ENCODE measurements around the gene GMPPA.

GMPPA gene

DNA sequence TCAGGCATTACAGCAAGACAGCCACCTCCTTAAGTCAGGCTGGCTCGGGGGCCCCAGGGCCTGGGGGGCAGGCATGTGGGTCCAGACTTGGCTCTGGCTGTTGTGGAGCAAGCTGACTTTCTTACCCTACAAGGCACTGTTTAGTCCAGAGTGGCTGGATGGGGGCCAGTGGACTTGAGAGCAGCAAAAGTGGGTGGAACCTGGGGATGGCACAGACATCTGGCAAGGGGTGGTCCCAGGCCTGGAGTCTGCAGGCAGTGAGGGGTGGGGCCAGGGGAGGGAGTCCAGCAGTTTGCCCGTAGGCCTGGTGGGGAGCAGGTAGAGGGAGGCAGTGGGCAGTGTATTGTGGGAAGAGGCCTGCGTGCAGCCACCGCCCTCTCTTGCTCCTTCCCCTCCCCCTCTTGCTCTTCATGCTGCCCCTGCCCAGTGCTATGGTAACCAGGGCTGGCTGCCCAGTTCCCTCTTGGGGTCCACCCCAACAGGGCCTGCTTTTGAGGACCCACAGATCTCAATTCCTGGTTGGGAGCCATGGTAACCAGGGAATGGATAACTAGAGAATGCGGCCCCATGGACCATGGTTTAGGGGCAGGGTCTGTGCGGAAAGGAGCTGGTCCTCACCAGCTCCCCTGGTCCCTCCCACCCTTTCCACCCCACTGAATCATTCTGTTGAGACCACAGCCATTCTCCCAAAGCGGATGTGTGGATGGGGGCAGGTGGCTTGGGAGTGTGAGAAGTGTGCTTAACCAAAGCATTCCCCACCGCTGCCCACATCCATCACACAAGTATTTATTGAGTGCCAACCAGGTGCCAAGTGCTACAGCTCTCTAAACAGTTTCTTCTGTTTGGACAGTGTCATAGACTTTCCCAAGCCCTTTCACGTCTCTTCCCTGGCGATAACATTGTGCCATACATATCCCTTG is 44.8 kb upstream of the GMPPA start:
- TF ChIP-seq, protein P1, sequence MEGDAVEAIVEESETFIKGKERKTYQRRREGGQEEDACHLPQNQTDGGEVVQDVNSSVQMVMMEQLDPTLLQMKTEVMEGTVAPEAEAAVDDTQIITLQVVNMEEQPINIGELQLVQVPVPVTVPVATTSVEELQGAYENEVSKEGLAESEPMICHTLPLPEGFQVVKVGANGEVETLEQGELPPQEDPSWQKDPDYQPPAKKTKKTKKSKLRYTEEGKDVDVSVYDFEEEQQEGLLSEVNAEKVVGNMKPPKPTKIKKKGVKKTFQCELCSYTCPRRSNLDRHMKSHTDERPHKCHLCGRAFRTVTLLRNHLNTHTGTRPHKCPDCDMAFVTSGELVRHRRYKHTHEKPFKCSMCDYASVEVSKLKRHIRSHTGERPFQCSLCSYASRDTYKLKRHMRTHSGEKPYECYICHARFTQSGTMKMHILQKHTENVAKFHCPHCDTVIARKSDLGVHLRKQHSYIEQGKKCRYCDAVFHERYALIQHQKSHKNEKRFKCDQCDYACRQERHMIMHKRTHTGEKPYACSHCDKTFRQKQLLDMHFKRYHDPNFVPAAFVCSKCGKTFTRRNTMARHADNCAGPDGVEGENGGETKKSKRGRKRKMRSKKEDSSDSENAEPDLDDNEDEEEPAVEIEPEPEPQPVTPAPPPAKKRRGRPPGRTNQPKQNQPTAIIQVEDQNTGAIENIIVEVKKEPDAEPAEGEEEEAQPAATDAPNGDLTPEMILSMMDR (IDR thresholded peaks at IDR 0.05) = no peak
- Histone ChIP-seq H3K4me1 (ENCODE audit: control insufficient read depth in 1 of 2, insufficient read depth in 1 of 2, low read depth in 1 of 2, low read length in 1 of 2) (no peaks in the 10 kb centered on the region), H3K36me3 (no peaks in the 10 kb centered on the region), H3K27ac (no peak overlapping the region), H3K27me3 (peaks cover 65% of the 10 kb centered on the region), H3K4me3 (ENCODE audit: low read depth in 1 of 2, low read length in 1 of 2) (no peak overlapping the region), H3K9me3 (no peaks in the 10 kb centered on the region)

DNA sequence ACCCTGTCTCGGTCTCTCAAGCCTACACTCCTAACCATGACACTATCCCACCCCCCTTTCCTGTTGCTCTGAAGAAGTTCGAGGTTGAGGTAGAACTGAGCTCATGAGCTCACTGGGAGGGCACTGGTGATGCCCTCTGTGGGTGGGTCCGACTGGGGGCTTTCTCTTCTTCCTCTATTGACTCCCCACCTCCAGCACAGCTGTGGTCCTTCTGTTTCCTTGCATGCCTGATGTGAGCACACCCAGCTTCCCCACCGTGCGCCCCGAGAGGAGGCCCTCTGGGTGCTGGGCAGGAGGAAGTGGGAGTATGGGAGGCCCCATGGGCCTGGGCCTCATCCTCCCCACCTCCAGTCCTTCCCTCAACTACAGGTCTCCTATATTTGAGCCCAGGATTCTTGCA is 43.1 kb upstream of the GMPPA start:
- Histone ChIP-seq H3K9me3 (no peaks in the 10 kb centered on the region), H3K36me3 (no peaks in the 10 kb centered on the region), H3K4me1 (ENCODE audit: control insufficient read depth in 1 of 2, insufficient read depth in 1 of 2, low read depth in 1 of 2, low read length in 1 of 2) (no peaks in the 10 kb centered on the region), H3K4me3 (ENCODE audit: low read depth in 1 of 2, low read length in 1 of 2) (no peak overlapping the region), H3K27me3 (peaks cover 48% of the 10 kb centered on the region), H3K27ac (no peak overlapping the region)
- TF ChIP-seq, protein P1 (IDR thresholded peaks at IDR 0.05) = no peak

DNA sequence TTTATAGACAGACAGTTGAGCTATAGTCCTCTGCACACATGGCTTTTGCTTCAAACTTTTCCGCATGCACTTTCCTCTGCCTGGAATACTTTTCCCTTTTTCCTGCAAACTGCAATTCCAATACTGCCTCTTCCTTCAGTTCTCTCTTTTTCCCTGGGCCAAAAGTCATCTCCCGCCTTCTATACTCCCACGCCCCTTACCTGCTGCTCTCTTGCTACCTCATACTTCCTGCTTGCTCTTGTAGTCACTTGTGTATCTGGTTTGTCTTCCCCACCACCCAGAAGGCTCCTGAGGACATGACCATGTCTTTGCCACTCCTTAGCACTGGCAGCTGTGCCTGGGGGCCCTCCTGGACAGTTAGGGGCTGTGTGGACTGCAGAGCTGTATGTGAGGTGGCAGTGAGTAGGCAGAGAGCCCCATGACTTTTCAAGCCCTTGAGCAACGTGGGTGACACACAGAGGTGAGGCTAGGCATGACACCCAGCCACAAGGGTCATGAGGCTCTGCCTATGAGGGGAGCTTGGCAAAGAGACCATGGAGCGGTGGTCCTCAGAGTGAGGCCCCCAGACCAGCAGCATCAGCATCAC is 40.8 kb upstream of the GMPPA start:
- H3K4me1 ChIP-seq (ENCODE audit: control insufficient read depth in 1 of 2, insufficient read depth in 1 of 2, low read depth in 1 of 2, low read length in 1 of 2) = no peaks in the 10 kb centered on the region

DNA sequence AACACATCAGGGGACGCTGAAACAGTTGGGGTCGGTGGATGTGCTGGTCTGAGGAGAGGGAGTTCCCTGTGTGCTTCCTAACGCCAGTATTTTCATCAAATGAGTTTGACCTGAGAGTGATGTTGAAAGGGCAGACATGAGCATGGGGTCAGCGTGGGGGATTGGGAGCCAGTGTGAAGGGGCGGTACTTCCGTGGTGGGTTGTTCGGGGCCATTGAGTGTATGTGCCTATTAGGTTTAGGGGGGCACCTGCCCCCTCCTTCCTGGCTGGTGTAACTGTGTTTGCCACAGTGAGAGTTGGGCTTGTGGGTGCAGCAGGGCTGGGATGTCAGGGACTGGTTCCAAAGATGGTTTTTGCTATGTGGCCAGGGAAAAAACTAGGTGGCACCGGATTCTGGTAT is 39.7 kb upstream of the GMPPA start:
- H3K36me3 ChIP-seq = no peaks in the 10 kb centered on the region
- H3K4me3 ChIP-seq (ENCODE audit: low read depth in 1 of 2, low read length in 1 of 2) = no peak overlapping the region
- H3K27me3 ChIP-seq = peaks cover 14% of the 10 kb centered on the region
- H3K9me3 ChIP-seq = no peaks in the 10 kb centered on the region
- H3K27ac ChIP-seq = no peak overlapping the region
- H3K4me1 ChIP-seq (ENCODE audit: control insufficient read depth in 1 of 2, insufficient read depth in 1 of 2, low read depth in 1 of 2, low read length in 1 of 2) = no peaks in the 10 kb centered on the region
- TF ChIP-seq, protein P1 (IDR thresholded peaks at IDR 0.05) = no peak

More for the DNA sequence above, 40.8 kb upstream of the GMPPA start:
- Histone ChIP-seq H3K36me3 (no peaks in the 10 kb centered on the region), H3K27me3 (peaks cover 25% of the 10 kb centered on the region), H3K4me3 (ENCODE audit: low read depth in 1 of 2, low read length in 1 of 2) (no peak overlapping the region), H3K27ac (no peak overlapping the region), H3K9me3 (no peaks in the 10 kb centered on the region)
- TF ChIP-seq, protein P1 (IDR thresholded peaks at IDR 0.05) = no peak

DNA sequence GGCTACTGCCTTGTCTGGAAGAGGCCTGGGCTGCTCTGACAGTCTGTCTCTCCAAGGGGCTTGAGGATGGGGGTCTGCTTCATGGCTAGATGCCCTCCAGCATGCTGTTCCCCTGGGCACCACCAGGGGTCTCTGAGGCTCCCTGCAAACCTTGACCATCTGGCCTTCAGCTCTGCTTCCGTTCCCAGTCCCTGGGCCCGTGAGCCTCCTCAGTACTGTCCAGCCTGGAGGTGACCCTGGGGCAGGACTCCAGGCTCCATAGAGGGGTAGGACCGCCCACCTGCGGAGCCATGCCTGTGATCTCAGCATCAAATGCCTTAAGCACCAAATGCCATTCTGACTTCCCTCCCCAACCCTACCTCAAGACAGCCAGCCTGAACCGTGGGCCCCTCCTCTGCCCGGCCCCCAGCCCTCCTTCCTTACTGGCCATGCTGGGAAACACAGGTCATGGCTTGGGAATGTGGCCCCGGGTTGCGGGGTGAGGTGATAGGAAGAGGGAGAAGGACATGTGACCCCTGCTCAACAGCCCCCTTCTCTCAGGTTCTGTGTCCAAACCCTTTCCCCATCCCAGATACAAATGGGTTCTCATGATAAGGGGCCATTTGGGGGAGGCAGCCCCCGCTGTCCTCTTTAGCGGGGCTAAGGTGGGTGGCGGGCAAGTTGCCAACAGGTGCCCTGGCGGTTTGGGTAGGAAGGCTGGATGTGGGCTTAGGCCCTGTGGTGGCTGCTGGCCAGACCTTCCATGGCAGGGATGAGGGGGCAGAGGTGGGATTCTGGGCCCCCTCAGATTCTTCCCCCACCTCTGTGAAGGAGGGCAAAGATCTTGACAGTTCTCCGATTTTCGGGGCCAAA is 39.0 kb upstream of the GMPPA start:
- peaks cover 14% of the 10 kb centered on the region for H3K27me3 ChIP-seq
- H3K9me3 ChIP-seq = no peaks in the 10 kb centered on the region
- TF ChIP-seq, protein P1 (IDR thresholded peaks at IDR 0.05) = peak; percentile 67
- H3K36me3 ChIP-seq = no peaks in the 10 kb centered on the region
- H3K4me3 ChIP-seq (ENCODE audit: low read depth in 1 of 2, low read length in 1 of 2) = no peak overlapping the region
- H3K27ac ChIP-seq = no peak overlapping the region
- no peaks in the 10 kb centered on the region for H3K4me1 ChIP-seq (ENCODE audit: control insufficient read depth in 1 of 2, insufficient read depth in 1 of 2, low read depth in 1 of 2, low read length in 1 of 2)

All from neutrophil (primary cell).